ENCODE measurements around the gene LAMB1. TPM values are rescaled to one million over a fixed set of nuclear protein-coding genes. Genes with fewer than 3 reads are reported as not detected.

Gene LAMB1
- polyA plus RNA-seq, 1 experiment, result 204 TPM

DNA sequence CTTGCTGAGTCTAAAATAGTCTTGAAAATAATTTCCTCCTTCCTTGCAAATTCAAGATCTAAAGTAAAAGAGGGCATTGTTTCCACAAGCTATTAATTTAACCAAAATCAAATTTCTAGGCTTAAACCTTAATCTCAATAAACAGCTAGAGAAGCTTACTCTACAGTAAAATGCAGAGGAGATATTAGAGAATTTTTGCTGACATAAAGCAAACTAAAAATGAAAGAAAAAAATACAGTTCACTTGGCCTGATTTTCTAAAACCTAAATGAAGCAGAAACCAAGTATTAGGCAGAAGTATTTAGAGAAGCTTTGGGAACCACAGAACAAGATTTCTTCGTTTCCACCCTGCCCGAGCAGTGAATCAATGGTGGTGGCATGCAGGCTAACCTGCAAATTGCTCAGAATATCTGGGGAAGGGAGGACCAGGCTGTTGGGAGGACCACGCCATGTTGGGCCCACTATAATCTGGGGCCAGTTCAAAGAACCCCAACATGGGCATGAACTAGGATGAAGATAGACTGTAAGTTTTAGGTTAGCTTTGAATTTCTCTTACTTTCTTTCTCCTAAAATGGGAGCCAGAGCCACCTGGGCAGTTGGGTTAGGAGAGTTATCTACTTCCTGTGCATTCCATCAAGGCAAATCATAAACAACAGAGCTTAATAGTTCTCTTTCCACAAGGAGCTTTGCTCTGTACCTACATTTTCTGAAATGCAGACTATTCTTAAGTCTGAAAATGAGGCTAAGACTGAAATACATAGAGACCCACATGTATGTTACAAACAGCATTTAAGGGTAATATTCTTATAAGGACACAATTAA, 4.1 kb downstream of the LAMB1 start:
- CTCF ChIA-PET, result interaction anchor here (0.8 to 1.1 kb wide), 4 partner anchors 46 to 147 kb away, joined by 3 to 4 read pairs (median 3); no protein-coding TSS in a partner anchor
- DNase-seq (ENCODE audit: low read depth), result no peak
- POLR2A ChIA-PET, result no interaction called here
- TF ChIP-seq, protein P1, sequence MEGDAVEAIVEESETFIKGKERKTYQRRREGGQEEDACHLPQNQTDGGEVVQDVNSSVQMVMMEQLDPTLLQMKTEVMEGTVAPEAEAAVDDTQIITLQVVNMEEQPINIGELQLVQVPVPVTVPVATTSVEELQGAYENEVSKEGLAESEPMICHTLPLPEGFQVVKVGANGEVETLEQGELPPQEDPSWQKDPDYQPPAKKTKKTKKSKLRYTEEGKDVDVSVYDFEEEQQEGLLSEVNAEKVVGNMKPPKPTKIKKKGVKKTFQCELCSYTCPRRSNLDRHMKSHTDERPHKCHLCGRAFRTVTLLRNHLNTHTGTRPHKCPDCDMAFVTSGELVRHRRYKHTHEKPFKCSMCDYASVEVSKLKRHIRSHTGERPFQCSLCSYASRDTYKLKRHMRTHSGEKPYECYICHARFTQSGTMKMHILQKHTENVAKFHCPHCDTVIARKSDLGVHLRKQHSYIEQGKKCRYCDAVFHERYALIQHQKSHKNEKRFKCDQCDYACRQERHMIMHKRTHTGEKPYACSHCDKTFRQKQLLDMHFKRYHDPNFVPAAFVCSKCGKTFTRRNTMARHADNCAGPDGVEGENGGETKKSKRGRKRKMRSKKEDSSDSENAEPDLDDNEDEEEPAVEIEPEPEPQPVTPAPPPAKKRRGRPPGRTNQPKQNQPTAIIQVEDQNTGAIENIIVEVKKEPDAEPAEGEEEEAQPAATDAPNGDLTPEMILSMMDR (IDR thresholded peaks at IDR 0.05; ENCODE audit: insufficient read depth, low read depth, low read length), result no peak
- H3K36me3 ChIP-seq (ENCODE audit: control insufficient read depth, insufficient read depth, low read length), result peaks cover 2% of the 10 kb centered on the region
- no peak overlapping the region for H3K4me3 ChIP-seq (ENCODE audit: low read depth, low read length)
- no peaks in the 10 kb centered on the region for H3K27me3 ChIP-seq (ENCODE audit: control insufficient read depth, insufficient read depth, low read length)

DNA sequence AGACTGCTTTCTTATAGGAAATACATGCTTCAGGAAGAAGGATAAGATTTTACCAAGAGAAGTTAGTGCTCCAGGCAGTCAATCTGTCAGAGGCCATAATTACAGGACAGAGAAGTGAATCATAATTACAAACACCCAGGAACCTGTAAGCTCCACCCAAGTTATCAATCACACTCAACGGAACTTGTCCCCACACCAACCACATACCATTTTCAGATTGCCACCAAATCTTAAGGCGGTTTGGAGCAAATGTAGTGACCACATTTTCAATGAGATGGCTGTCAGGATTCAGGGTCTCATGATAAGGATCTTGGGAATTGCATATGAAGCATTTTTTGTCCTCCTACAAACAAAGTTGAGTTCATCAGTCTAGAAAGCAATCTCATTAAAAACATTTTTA, 4.8 kb downstream of the LAMB1 start:
- Histone ChIP-seq H3K27me3 (ENCODE audit: control insufficient read depth, insufficient read depth, low read length) (no peaks in the 10 kb centered on the region), H3K4me3 (ENCODE audit: low read depth, low read length) (no peak overlapping the region), H3K36me3 (ENCODE audit: control insufficient read depth, insufficient read depth, low read length) (peaks cover 5% of the 10 kb centered on the region)
- ChIA-PET POLR2A (no interaction called here), CTCF (interaction anchor here (0.9 to 1.1 kb wide), 2 partner anchors 140 to 148 kb away, joined by 3 to 4 read pairs; no protein-coding TSS in a partner anchor)
- TF ChIP-seq, protein P1 (IDR thresholded peaks at IDR 0.05; ENCODE audit: insufficient read depth, low read depth, low read length), result no peak
- no peak for DNase-seq (ENCODE audit: low read depth)

DNA sequence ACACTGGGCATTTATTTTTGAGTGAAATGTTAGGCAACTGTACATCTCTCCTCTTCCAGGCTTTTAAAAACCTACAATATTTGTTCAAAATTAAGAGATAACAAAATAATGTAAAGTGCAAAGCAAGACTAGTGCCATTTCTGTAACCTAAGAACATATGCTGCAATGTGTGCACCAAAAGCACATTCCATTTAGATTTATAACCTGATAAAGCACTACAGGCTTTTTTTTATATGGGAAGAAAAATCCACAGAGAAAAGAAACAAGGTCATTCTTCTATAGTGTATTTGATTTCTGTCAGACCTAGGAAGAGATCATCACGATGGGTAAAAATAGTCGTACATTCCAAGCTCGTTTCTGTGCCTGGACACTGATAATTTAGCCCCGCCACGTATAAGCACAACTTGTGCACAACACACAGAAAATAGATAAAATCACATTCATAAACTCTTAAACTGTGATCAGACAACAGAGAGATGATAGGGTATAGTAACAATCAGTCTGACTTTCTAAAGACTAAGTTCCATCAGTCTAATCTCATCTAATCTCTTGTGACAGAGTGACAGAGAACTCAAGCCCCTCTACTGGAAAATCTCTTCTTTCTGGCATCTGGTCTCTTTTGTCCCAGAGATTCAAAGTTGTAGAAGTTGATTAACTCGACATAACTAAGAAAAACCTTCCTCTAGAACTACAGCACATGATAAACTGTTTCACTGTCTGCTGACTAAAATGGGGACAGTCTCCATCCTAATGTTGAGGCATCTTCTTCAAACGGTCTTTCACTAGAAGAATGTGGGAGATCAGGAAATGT, 6.7 kb downstream of the LAMB1 start:
- CTCF ChIA-PET, result interaction anchor here (1.3 to 1.9 kb wide), 2 partner anchors 14 to 150 kb away, joined by 3 to 6 read pairs; no protein-coding TSS in a partner anchor
- no peak for DNase-seq (ENCODE audit: low read depth)
- Histone ChIP-seq H3K36me3 (ENCODE audit: control insufficient read depth, insufficient read depth, low read length) (peaks cover 5% of the 10 kb centered on the region), H3K4me3 (ENCODE audit: low read depth, low read length) (no peak overlapping the region), H3K27me3 (ENCODE audit: control insufficient read depth, insufficient read depth, low read length) (no peaks in the 10 kb centered on the region)
- POLR2A ChIA-PET, result interaction anchor here (0.6 kb wide), 2 partner anchors 47 to 59 kb away, joined by 3 read pairs; no protein-coding TSS in a partner anchor
- TF ChIP-seq, protein P1 (IDR thresholded peaks at IDR 0.05; ENCODE audit: insufficient read depth, low read depth, low read length), result no peak

DNA sequence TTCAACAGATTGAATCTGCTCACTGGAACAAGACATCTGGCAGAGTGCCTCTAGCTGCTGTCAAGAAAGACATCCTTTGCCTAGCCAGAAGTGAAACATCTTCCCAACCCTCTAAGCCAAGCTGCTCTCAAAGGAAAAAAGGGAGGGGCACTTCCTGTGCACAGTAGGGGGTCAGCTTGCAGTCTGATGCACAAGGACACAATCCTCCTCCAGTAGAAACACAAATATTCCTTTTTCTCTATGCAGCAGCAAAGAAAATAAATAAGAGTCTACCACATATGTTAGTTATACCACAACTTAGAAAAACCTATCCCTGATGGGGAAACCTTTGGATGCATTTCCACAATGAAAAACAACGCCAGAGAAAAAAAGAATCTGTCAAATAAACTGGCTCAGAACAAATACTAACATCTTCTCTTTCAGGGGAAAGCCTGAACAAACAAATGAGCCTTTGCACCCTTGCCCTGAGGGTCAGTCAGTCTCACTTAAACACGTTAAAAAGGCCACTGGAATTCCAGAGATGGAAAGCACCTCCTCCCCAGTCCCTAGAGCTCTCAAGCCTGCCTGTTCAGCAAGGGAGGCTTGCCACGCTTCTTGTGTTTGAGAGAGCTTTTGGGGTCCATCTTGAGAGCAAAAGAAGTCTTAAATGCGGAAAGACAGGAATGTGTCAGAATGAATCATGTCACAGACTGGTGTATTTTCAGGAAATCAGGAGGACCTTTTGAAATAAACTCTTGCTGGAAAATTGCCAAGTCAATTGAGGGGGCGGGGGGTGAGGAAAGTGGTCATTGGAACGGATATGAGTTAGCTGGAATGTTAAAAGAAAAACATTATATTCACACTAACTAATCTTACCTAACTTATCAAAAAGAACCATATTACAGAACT, 7.5 kb downstream of the LAMB1 start:
- Histone ChIP-seq H3K4me3 (ENCODE audit: low read depth, low read length) (no peak overlapping the region), H3K27me3 (ENCODE audit: control insufficient read depth, insufficient read depth, low read length) (no peaks in the 10 kb centered on the region), H3K36me3 (ENCODE audit: control insufficient read depth, insufficient read depth, low read length) (peaks cover 5% of the 10 kb centered on the region)
- ChIA-PET CTCF (interaction anchor here (0.9 to 1.9 kb wide), 3 partner anchors 14 to 151 kb away, joined by 3 to 6 read pairs (median 4); no protein-coding TSS in a partner anchor), POLR2A (interaction anchor here (0.6 kb wide), 2 partner anchors 46 to 58 kb away, joined by 3 read pairs; no protein-coding TSS in a partner anchor)
- TF ChIP-seq, protein P1 (IDR thresholded peaks at IDR 0.05; ENCODE audit: insufficient read depth, low read depth, low read length), result no peak
- no peak for DNase-seq (ENCODE audit: low read depth)

All from BJ (cell line).